GM21526 (cell line): ENCODE data around the gene LBX2.

ENCODE experiments used
- ATAC-seq: cut with Tn5 transposase; IDR thresholded peaks from one replicate; pipeline ENCODE4 v1.9.1; 2021; ENCODE audit warnings: moderate library complexity; ENCODE audit not compliant: unreplicated experiment, low FRiP score

Gene LBX2

GRCh38 chr2:74505448-74506246, 6.2 kb upstream of the LBX2 start:
- ATAC-seq, result no peak

DNA sequence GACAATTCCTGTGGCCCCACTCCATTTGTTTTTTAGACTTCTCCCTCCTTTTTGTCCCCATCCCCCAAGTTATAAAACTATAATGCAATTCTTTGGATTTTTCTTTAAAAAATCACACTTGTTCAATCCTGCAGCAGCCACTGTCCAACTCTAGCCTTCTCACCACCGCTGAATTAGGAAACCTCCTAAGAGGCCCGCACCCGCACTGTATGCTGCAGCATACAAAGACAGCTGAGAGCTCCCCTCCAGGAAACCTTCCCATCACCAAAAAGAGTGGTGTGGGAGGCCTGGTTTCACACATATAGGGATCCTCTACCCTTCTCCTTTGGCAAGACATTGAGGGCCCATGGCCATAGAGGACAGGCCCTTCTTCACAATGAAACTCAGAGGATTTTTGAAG, 5.2 kb upstream of the LBX2 start:
- no peak for ATAC-seq

- ATAC-seq, result no peak
Observed at GRCh38 chr2:74503506-74504475, 4.4 kb upstream of the LBX2 start.

DNA sequence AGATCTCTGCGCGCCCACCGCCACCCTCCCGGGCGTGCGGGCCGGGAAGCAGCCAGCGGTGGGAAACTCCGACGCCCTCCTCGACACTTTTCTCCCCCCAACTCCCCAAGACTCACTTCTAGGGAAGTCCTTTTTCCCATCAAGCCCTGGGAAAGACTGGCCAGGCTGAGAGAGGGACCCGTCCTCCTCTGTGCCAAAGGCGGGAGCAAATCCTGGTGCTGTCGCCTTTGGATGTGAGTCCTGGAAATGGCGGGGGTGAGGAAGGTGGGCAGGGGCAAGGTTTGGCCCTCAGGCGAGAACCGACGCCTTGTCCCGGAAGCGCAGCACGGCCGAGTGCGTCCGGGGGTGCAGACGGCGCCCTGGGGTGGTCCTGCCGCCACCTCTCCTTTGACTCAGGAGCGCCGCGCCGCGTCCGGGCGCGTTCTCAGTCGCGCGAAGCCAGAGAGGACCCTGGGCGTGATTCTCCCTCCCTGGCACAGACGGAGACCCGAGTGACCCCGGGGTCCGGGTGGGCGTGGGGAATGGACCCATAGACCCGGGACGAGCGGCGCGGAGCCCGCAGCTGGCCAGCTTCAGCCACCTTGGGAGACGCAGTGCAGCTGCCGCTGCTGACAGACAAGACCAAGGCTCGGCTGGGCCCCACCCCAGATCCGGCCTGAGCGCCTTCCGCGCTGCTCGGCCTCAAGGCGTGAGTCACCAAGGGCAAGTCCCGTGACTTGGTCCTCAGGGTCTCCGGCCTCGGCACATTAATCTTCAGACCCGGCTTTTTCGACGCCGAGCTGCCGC, 3.5 kb upstream of the LBX2 start:
- no peak for ATAC-seq

- no peak for ATAC-seq
Observed at GRCh38 chr2:74502147-74502719, 2.8 kb upstream of the LBX2 start.

- ATAC-seq, result no peak
Observed at GRCh38 chr2:74501335-74502071, 2.1 kb upstream of the LBX2 start.

GRCh38 chr2:74500578-74500946, 1.2 kb upstream of the LBX2 start:
- ATAC-seq, result no peak

DNA sequence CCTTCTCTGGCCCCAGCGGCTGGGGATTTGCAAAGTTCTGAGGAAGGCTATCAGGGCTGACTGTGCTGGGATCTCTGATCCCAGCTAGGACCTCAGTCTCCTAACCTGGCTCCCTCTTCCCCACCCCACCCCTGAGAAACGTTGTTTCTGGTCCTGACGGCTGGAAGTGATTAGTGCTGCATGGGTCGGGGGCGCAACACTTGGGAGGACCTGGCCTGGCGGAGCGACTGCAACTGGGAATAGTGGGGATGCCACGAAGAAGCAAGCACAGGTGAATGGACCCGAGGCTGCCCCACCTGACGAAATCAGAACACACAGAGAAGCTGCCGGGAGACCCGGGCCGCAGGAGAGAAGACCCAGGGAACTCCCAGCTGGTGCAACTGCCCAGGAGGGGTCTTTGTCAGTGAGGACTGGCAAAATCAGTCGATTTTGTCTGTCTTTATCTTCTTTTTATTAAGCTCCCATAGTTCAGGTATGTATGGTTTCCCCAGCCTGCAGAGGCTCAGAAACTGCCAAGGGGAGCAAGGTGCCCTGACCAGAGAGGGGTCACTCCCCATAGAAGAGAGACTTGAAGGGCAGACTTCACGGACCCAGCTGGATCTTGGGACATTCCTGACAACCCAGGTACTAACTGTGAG, 656 bp upstream of the LBX2 start:
- ATAC-seq, result no peak

DNA sequence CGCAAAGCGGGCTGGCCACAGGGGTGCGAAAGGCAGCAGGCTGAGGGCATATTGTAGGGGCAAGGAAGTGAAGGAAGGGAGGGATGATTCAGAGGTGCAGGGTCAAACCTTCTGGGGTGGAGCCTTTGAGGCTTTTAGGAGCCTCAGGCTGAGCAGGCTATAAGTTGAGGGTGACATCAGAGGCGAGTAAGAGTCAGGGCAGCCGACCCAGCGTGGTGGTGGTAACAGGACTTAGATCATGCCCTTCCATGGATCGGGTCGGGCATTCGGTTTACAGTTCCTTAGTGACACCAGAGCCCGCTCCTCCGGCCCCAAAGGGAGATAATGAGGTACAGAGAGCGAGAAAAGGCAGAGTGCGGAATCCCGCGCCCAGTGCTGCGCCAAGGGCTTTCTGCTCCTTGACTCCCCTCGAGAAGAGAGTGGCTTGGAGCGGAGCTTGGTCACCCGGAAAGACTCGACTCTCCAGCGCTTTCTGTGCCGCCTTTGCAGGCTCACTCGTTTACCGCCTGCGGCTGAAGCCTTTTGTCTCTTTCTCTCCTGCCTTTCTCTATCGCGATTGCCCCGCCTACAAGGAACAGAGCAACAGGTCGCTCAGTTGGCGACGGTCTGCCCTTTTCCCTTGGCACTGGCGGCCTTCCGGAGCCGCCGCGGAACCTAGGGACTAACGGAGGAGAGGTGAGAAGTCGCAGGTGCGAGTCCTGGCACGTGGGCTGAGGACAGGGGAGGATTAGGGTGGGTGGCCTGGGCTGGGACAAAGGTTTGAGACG, 720 bp downstream of the LBX2 start:
- ATAC-seq, result no peak

- no peak for ATAC-seq
Observed at GRCh38 chr2:74497777-74498499, 1.5 kb downstream of the LBX2 start.

DNA sequence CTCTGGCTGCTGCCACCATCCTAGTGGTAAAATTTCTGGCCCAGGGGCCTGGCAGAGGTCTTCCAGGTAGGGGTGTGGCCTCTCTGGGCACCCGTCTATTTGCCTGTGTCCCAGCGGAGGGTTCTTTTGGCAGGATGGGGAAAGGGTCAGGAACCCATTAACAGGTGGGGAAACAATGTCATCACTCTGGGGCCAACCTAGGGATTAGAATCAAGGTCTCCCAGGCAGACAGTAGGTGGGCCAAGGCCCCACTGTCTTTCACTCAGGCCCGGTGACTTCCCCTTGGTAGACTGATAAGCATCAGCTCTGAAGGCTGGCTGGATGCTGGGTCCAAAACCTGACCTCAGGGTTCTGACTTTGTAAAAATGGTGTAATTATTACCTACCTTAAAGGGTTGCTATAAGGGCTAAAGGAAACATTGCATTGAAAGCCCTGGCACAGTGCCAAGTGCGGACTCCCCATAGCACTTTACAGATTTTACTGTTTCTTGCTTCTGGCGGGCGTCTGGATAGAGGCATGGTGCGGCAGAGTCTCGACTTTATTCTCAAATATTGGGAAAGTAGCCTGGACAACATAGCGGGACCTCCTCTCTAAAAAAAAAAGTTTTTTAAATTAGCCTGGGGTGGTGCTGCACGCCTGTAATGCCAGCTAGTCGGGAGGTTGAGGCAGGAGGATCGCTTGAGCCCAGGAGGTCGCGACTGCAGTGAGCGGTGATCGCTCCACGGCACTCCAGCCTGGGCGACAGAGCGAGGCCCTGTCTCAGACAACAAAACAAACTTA, 2.2 kb downstream of the LBX2 start:
- ATAC-seq, result no peak

DNA sequence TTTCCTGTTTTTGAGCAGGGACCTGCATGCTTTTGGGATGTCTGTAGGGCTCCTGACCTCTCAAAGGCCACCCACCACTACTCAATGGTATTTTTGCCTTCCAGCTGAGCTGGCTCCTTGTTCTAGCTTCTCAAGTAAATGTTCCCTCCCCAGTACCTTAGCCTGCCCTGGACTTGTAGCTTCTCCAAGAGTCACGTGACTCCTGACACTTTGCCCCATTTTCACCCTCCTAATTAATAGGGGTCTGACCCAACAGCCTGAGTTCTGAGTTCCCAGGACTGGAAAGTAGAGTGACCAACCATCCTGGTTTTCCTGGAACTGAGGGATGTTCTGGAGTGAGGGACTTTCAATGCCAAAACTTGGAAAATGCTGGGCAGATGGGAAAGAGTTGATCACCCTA, 4.0 kb downstream of the LBX2 start:
- ATAC-seq, result no peak

DNA sequence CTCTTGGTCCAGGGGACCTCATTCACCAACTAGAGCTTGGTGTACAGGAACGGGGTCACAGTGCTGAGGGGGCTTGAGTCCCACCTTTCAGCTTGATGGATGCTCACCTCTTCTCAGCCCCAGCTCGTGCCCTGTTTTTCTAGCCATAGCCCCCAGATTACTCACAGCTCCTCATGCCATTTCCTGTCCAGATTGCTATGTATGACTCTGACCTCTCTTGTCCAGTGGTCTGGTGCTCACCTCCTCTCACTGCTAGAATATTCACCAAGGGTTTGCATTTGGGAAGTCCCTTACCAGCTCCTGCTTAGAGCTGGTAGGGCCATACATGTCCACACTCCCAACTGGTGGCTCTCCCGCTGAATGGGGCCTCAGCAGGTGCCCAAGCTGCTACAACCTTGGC, 5.9 kb downstream of the LBX2 start:
- no peak for ATAC-seq

DNA sequence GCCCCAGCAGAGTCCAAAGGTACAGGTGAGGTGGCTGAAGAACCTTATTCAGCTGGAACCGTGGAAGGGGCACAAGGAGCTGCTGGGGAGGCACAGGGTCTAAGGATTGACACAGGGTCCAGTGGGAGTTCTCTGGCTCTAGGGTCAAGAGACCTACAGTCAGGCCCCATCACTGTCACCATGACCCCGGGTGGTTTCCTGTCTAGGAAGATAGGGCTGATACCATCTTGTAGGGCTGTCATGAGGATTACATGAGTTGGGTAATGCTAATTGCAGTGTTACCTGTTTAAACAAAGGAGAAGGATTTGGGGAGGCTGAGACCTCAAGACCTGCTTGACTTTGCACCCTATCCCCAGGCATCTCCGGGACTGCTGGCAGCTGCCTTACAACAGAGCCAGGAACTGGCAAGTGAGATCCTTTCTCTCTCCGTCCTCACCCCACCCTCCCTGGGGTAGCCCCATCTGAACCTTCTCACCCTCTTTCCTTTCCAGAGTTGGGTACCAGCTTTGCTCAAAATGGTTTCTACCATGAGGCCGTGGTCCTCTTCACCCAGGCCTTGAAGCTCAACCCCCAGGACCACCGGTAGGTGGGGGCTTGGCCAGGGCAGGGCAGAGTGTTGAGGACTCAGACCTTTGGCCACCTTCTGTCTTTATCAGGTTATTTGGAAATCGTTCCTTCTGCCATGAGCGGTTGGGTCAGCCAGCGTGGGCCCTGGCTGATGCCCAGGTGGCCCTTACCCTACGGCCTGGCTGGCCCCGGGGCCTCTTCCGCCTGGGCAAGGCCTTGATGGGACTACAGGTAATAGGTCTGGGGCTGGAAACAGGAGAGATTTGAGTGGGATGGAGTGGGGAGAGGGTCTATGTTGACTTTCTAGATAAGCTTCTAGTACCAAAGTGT, 7.5 kb downstream of the LBX2 start:
- ATAC-seq, result no peak

DNA sequence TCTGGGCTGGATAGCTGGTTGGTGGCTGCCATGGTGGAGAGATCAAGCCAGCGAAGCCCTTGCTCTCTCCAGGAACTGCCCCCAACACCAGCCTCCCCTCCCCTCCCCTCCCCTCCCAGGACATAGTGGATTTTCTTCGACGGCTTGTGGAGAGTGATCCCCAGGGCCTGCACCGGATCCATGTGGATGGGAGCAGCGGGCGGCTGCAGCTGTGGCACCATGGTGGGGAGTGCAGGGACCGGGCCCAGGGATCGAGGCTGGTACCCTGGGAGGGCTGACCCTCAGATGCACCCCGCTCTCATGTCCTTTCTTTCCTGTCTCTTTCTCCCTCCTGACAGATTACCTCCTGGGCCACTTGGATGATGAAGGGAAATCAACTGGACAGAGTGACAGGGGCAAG, 9.5 kb downstream of the LBX2 start:
- ATAC-seq, result no peak
